Spleen (tissue), 7 donors: ENCODE data around the gene MAPK10.

Experiments used
- POLR2AphosphoS5 ChIP-seq, 3 donors: sonication (generic); formaldehyde crosslinking; IDR thresholded peaks; one replicate each; pipeline ENCODE4 v1.5.1; 2017; ENCODE audit warnings: antibody characterized with exemption in 3 of 3
- TF ChIP-seq, protein P1 (sequence below), 11 experiments: fragments of 200-600 bp in 7 of 11; fragments of 450-650 bp in 4 of 11; sonication (generic) in 4 of 11; IDR thresholded peaks in 8 of 11; conservative IDR thresholded peaks in 3 of 11; 1 replicate in 7 of 11; 2 replicates in 4 of 11; pipeline versions ENCODE4 v1.4.0 to v1.8.0; 2016 to 2021; ENCODE audit warnings: antibody characterized with exemption in 11 of 11, inconsistent platforms in 4 of 11, mild to moderate bottlenecking in 1 of 11
- donor health status: DM: no; HTN: no; CAD: no; lungs with moderate emphysema.
- donor health status: DM: no; HTN: no; CAD: no.
- donor health status: DM: no; HTN: no; CAD: no.

DNA sequence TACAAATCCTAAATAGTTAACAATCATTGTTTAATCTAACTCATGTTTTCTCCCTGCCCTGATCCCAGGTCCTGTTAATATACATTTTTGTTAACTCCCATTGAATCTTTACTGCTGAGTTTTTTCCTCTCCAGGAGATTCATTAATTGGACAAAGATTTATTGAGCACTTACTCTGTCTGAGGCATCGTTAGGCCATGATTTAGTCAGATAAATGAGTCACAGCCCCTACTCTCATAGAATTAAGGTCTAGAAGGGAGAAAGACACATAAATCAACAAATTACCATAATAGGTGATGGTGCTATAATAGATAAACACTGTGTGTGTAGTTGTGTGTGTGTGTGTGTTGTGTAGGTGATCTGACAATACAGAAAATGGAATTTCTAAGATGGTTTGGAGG is 112.5 kb downstream of the MAPK10 start:
- TF ChIP-seq, protein P1, sequence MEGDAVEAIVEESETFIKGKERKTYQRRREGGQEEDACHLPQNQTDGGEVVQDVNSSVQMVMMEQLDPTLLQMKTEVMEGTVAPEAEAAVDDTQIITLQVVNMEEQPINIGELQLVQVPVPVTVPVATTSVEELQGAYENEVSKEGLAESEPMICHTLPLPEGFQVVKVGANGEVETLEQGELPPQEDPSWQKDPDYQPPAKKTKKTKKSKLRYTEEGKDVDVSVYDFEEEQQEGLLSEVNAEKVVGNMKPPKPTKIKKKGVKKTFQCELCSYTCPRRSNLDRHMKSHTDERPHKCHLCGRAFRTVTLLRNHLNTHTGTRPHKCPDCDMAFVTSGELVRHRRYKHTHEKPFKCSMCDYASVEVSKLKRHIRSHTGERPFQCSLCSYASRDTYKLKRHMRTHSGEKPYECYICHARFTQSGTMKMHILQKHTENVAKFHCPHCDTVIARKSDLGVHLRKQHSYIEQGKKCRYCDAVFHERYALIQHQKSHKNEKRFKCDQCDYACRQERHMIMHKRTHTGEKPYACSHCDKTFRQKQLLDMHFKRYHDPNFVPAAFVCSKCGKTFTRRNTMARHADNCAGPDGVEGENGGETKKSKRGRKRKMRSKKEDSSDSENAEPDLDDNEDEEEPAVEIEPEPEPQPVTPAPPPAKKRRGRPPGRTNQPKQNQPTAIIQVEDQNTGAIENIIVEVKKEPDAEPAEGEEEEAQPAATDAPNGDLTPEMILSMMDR (IDR thresholded peaks at IDR 0.05 in 8 of 11, conservative IDR thresholded peaks at IDR 0.05 in 3 of 11), result no peak
- no peak for TF ChIP-seq POLR2AphosphoS5 (IDR thresholded peaks at IDR 0.05)
